HFFc6 (cell line): Measurements from ENCODE around the gene HACL1. TPM values are rescaled to one million over a fixed set of nuclear protein-coding genes. Genes with fewer than 3 reads are reported as not detected.
A peak's percentile ranks its signal among the peaks of the same experiment; 100 is the strongest.

Experiments used
- DNase-seq: peaks from one replicate; pipeline ENCODE4 v3.0.0-alpha.2; 2018
- H3K27ac Mint-ChIP-seq: 2 replicates; pipeline ENCODE4 v1.8.0; 2020; ENCODE audit warnings: mild to moderate bottlenecking, mixed read lengths
- H3K27me3 Mint-ChIP-seq: 2 replicates; pipeline ENCODE4 v1.8.0; 2021; ENCODE audit warnings: mild to moderate bottlenecking, moderate library complexity, mixed read lengths; ENCODE audit not compliant: insufficient read depth
- H3K36me3 Mint-ChIP-seq: 2 replicates; pipeline ENCODE4 v1.8.0; 2021; ENCODE audit warnings: low read depth, mixed read lengths
- H3K4me1 Mint-ChIP-seq: 2 replicates; pipeline ENCODE4 v1.8.0; 2020; ENCODE audit warnings: low read depth, mixed read lengths
- H3K4me3 Mint-ChIP-seq: 2 replicates; pipeline ENCODE4 v1.8.0; 2020; ENCODE audit warnings: mild to moderate bottlenecking, moderate library complexity, mixed read lengths
- H3K9me3 Mint-ChIP-seq: 2 replicates; pipeline ENCODE4 v1.8.0; 2020; ENCODE audit warnings: mild to moderate bottlenecking, mixed read lengths
- total RNA-seq, 6 experiments: library from RNA; stranded (reverse); fragmentation: NEBNext Ultra II Directional; extraction: Animal tissue kit (Norgen Biotek cat#: 25700); gene quantifications; 2 replicates in 1 of 6; 3 replicates in 5 of 6; pipeline ENCODE4 v1.2.3, GENCODE V29; 2021
- TF ChIP-seq, protein P1 (sequence below): fragments of 200-600 bp; sonication (generic); IDR thresholded peaks from 2 replicates; pipeline ENCODE4 v1.5.0; 2021; ENCODE audit warnings: antibody characterized with exemption, mild to moderate bottlenecking

Gene HACL1
- total RNA-seq, 6 experiments from 2014 or later, result 18.6 to 21.8 (median 20.5) TPM

DNA sequence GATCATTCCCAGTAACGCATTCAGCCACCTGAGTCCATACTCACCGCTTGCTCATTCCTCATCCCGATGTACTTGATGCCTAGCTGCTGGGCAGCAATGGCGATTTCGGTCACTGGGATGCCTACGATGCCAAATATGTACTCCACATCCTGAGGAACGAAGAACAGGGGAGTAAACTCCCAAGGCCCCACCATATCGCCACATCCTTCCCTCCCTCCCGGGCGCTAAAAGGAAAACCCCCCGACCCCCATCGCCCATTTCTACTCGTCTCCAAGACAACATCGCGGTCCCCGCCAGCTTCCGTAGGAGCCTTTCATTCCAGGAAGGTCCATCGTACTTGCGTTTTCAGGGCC, 347 bp downstream of the HACL1 start:
- Mint-ChIP-seq H3K4me1 (peaks cover 27% of the 10 kb centered on the region), H3K9me3 (no peaks in the 10 kb centered on the region), H3K27me3 (peaks cover 4% of the 10 kb centered on the region; the same call in 1 of the 2 replicates), H3K27ac (peak overlapping the region; percentile 93), H3K4me3 (peak overlapping the region; percentile 99), H3K36me3 (peaks cover 17% of the 10 kb centered on the region)
- DNase-seq, result no peak
- TF ChIP-seq, protein P1, sequence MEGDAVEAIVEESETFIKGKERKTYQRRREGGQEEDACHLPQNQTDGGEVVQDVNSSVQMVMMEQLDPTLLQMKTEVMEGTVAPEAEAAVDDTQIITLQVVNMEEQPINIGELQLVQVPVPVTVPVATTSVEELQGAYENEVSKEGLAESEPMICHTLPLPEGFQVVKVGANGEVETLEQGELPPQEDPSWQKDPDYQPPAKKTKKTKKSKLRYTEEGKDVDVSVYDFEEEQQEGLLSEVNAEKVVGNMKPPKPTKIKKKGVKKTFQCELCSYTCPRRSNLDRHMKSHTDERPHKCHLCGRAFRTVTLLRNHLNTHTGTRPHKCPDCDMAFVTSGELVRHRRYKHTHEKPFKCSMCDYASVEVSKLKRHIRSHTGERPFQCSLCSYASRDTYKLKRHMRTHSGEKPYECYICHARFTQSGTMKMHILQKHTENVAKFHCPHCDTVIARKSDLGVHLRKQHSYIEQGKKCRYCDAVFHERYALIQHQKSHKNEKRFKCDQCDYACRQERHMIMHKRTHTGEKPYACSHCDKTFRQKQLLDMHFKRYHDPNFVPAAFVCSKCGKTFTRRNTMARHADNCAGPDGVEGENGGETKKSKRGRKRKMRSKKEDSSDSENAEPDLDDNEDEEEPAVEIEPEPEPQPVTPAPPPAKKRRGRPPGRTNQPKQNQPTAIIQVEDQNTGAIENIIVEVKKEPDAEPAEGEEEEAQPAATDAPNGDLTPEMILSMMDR, result no peak

DNA sequence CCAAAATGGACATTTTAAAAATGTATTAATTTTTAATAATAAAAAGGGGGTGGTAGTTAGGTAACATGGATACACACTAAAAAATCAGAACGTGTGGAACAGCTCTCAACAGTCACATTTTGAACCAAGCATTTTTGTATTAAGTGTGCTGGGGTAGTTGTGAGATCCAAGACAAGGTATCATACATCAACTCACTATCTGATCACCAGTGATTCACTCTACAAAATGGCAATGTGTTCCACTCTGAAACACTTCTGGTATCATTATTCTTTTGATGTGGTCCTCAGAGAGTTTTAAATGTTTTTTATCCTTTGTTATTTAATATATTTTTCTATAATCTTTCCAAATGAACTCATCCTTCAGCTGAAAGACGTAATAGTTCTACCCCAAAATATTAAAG, 5.4 kb downstream of the HACL1 start:
- H3K27ac Mint-ChIP-seq, result no peak overlapping the region
- no peak for DNase-seq
- H3K9me3 Mint-ChIP-seq, result no peaks in the 10 kb centered on the region
- TF ChIP-seq, protein P1, result no peak
- no peak overlapping the region for H3K4me3 Mint-ChIP-seq
- peaks cover 16% of the 10 kb centered on the region for H3K4me1 Mint-ChIP-seq
- H3K27me3 Mint-ChIP-seq, result no peaks in the 10 kb centered on the region
- H3K36me3 Mint-ChIP-seq, result peaks cover 17% of the 10 kb centered on the region

DNA sequence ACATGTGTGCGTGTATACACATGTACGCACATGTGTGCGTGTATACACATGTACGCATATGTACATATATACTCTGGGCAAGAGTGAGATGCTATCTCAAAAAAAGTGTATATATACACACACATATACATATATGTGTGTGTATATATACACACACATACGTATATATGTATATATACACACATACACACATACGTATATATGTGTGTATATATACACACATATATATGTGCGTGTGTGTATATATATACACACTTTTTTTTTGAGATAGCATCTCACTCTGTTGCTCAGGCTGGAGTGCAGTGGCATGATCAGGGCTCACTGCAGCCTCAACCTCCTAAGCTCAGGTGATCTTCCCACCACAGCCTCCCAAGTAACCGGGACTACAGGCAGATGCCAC, 8.4 kb downstream of the HACL1 start:
- TF ChIP-seq, protein P1, result no peak
- H3K4me1 Mint-ChIP-seq, result no peaks in the 10 kb centered on the region
- no peaks in the 10 kb centered on the region for H3K27me3 Mint-ChIP-seq
- peaks cover 4% of the 10 kb centered on the region; the same call in 1 of the 2 replicates for H3K36me3 Mint-ChIP-seq
- H3K27ac Mint-ChIP-seq, result no peak overlapping the region
- no peak overlapping the region for H3K4me3 Mint-ChIP-seq
- no peak for DNase-seq
- H3K9me3 Mint-ChIP-seq, result no peaks in the 10 kb centered on the region

DNA sequence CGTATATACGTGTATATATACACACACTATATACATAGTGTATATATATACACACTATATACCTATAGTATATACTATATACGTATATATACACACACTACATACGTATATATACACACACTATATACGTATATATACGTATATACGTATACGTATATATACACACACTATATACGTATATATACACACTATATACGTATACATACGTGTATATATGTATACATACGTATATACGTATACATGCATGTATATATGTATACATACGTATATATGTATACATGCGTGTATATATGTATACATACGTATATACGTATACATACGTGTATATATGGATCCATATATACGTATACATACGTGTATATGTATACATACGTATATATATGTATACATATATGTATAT, 9.4 kb downstream of the HACL1 start:
- TF ChIP-seq, protein P1, result no peak
- Mint-ChIP-seq H3K9me3 (no peaks in the 10 kb centered on the region), H3K27ac (no peak overlapping the region), H3K4me3 (no peak overlapping the region), H3K4me1 (no peaks in the 10 kb centered on the region), H3K36me3 (no peaks in the 10 kb centered on the region; the same call in 1 of the 2 replicates), H3K27me3 (no peaks in the 10 kb centered on the region)
- no peak for DNase-seq

DNA sequence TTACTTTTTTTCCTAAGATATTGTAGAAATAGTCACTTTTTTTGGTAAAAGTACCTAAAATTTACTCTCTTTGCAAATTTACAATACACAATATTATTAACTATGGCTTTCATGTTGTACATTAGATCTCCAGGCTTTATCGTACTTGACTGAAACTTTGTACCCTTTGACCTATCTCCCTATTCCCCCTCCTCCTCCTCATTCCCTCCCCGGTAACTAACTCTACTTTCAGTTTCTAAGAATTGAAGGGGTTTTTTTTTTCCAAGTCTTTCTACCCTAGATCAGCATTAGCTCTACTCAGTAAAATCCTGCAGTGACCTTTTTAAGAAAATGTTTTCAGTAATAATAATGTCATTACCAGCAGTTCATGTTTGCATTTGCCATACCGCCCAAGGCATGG, 10.1 kb downstream of the HACL1 start:
- DNase-seq, result no peak
- Mint-ChIP-seq H3K27ac (no peak overlapping the region), H3K36me3 (peaks cover 3% of the 10 kb centered on the region; the same call in 1 of the 2 replicates), H3K27me3 (no peaks in the 10 kb centered on the region), H3K4me3 (no peak overlapping the region), H3K4me1 (no peaks in the 10 kb centered on the region), H3K9me3 (no peaks in the 10 kb centered on the region)
- TF ChIP-seq, protein P1, result no peak
